IPS-NIHi11 (cell line): ENCODE measurements around the gene ALB.

Experiments
- DNase-seq: peaks from one replicate; pipeline ENCODE4 v3.0.0; 2012; ENCODE audit warnings: mixed read lengths, low spot score

Gene ALB

DNA sequence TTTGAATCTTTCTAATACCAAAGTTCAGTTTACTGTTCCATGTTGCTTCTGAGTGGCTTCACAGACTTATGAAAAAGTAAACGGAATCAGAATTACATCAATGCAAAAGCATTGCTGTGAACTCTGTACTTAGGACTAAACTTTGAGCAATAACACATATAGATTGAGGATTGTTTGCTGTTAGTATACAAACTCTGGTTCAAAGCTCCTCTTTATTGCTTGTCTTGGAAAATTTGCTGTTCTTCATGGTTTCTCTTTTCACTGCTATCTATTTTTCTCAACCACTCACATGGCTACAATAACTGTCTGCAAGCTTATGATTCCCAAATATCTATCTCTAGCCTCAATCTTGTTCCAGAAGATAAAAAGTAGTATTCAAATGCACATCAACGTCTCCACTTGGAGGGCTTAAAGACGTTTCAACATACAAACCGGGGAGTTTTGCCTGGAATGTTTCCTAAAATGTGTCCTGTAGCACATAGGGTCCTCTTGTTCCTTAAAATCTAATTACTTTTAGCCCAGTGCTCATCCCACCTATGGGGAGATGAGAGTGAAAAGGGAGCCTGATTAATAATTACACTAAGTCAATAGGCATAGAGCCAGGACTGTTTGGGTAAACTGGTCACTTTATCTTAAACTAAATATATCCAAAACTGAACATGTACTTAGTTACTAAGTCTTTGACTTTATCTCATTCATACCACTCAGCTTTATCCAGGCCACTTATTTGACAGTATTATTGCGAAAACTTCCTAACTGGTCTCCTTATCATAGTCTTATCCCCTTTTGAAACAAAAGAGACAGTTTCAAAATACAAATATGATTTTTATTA, 28.3 kb downstream of the ALB start:
- no peak for DNase-seq

DNA sequence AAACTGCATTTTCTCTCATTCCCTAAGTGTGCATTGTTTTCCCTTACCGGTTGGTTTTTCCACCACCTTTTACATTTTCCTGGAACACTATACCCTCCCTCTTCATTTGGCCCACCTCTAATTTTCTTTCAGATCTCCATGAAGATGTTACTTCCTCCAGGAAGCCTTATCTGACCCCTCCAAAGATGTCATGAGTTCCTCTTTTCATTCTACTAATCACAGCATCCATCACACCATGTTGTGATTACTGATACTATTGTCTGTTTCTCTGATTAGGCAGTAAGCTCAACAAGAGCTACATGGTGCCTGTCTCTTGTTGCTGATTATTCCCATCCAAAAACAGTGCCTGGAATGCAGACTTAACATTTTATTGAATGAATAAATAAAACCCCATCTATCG, 29.1 kb downstream of the ALB start:
- DNase-seq: no peak

DNA sequence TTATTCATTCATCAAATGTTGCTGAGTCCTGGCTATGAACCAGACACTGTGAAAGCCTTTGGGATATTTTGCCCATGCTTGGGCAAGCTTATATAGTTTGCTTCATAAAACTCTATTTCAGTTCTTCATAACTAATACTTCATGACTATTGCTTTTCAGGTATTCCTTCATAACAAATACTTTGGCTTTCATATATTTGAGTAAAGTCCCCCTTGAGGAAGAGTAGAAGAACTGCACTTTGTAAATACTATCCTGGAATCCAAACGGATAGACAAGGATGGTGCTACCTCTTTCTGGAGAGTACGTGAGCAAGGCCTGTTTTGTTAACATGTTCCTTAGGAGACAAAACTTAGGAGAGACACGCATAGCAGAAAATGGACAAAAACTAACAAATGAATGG, 30.2 kb downstream of the ALB start:
- DNase-seq: peak; percentile 48

DNA sequence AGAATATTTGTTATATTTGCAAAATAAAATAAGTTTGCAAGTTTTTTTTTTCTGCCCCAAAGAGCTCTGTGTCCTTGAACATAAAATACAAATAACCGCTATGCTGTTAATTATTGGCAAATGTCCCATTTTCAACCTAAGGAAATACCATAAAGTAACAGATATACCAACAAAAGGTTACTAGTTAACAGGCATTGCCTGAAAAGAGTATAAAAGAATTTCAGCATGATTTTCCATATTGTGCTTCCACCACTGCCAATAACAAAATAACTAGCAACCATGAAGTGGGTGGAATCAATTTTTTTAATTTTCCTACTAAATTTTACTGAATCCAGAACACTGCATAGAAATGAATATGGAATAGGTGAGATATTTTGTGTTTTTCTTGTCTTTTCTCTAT, 31.9 kb downstream of the ALB start, which contains the start of gene AFP:
Gene AFP, plus strand, starts transcription at position 238 of the 400 bp plus-strand sequence. Its CDS starts 42 bp downstream, at position 280.
- DNase-seq: no peak

DNA sequence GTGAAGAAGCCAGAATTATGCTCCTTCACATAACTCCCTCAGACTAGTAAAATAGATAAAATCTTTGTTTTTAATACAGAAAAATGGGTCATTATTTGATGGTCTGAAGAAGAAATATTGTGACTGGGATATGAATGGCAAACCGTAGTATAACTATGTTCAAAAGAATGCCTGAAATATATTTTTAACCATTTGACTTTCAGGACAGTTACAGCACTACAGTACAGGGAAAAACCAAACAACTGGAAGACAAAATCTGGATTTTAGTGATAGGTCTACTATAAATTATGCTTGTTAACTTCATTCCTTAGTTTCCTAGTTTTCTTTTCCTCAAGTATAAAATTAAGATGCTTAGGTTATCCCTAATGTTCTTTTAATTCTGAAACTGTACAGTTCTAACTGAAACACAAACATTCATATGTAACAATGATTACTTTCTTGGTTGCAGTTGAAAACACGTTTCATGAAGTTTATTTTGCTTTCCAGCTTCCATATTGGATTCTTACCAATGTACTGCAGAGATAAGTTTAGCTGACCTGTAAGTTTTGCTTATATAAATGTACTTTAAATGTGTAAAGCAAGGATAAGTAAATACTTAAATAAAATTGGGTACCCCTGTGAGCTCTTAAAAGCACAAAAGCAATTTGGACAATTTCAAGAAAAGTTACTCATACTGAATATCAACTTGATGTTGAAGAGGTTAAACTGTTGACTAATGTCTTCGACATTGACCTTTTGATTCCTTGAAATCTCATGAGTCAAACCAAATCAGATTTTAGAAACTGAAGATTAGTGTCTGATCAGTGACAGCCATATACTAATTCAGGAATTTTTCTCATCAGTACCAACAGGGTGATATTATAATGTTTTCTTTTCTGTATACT, 32.8 kb downstream of the ALB start:
- no peak for DNase-seq

DNA sequence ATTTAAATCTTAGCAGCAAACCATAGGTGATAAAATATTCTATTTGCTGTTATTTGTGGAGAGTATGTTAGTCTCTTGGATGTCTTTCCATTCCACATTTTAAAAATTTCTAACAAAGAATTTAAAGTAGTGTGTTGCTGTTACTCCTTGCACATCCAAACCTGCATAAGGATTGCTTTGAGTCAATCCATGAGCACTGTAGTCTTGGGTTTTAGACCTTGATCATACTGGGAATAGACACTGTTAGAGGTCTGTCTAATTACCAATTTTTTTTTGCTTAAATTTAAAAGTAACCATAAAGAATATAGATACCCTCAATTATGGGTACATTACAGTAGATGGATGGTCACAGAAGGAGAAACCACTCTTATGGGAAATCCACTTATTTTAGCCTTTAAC, 33.5 kb downstream of the ALB start:
- no peak for DNase-seq

DNA sequence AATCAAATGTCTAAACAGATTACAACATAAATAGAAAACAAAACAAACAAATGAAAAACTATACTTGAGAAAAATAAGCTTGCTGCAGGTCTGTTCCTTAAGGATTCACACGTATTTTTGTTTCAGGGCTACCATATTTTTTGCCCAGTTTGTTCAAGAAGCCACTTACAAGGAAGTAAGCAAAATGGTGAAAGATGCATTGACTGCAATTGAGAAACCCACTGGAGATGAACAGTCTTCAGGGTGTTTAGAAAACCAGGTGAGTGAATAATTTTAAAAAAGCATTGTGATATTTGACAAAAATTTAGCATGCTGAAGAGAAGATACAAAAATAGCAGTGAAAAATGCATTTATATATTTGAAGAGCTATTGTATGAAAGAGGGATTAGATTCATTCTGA, 34.0 kb downstream of the ALB start:
- DNase-seq: no peak

DNA sequence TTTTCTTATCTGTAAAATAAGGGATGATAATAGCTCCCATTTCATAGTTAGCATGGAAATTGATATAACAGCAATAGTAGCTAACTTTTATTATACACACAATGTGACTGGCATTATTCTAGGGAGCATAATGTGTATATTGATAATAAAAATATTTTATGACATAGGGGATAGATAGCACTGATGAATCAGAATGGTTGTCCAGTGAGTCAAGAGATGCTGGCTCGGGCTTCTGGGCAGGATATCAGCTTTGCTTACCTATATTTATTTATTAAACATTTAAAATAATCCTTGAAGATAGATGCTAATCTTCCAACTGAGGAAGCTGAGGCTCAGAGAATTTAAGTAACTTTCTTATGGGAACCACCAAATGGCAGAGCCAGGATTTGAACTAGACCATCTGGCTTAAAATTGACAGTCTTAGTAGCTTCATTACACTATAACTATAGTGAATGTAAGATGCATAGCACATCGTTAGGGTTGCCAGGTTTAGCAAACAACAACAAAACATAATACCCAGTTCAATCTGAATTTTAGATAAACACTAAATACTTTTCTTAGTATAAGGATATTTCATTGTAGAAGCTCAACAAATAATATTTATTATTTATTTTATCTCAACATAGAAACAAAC, 34.6 kb downstream of the ALB start:
- DNase-seq: no peak

DNA sequence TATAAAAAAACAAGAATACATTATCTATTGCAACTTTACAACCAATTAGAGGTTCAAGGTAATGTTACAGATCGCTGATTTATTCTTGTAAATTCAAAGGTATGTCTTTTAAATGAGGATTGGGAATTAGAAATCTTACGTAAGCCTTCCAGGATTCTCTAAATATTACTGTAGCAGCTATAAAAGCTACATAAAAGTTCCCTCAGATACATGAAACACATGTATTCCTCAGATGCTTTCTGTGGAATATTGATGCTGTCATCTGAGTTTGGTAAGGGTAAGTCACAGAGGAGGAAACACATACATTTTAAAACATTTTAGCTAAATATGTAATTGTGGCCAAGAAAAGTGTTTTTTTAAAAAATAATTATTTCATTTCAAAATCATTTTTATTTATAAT, 35.4 kb downstream of the ALB start:
- no peak for DNase-seq

DNA sequence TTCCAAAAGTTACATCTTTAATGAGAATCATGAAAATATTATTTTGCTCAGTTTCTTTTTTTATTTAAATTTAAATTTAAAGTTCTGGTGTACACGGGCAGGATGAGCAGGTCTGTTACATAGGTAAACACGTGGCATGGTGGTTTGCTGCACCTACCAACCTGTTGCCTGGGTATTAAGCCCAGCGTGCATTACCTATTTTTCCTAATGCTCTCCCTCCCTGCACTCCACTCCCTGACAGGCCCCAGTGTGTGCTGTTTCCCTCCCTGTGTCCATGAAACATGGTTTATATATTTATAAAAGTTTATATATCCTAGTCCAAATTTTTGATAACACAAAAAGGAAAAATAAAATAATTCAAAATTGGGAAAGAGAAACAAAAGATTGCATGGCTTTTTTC, 35.9 kb downstream of the ALB start:
- DNase-seq: no peak

DNA sequence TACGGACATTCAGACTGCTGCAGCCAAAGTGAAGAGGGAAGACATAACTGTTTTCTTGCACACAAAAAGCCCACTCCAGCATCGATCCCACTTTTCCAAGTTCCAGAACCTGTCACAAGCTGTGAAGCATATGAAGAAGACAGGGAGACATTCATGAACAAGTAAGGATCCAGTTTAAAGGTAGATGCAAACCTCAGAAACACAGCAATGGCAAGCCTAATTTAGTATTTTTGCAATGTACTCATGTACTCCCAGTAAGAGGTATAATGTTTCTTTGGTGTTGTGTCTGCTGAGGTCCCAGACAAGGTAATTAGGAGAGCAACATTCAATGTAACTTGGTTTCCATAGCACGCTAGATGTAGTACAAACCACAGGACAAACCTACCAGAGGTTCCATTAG, 36.6 kb downstream of the ALB start:
- no peak for DNase-seq

DNA sequence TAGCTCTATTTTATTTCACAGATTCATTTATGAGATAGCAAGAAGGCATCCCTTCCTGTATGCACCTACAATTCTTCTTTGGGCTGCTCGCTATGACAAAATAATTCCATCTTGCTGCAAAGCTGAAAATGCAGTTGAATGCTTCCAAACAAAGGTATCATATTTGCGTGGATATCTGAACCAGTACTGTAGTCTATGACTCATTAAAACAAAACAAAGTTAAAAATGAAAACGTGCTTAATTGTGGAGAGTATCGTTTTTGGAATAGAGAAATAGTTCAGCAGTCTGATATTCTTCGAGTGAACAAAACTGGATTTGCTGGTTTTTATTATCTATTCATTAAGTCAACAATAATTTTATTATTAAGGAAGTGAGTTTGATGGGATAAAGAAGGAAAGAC, 38.2 kb downstream of the ALB start:
- no peak for DNase-seq

DNA sequence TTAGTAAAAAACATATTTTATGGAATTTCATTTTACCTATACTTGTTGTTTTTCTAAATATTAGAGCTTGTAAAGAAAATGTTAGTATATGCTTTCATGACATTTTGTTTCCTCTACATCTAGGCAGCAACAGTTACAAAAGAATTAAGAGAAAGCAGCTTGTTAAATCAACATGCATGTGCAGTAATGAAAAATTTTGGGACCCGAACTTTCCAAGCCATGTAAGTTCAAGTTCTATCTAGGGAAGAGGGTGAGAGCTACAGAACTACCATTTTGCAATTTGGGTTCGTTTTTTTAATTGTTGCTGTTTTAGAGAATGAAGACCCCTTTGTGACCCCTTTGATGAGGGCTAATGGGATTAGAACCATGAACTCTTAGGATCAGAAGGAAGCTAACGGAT, 39.1 kb downstream of the ALB start:
- no peak for DNase-seq

DNA sequence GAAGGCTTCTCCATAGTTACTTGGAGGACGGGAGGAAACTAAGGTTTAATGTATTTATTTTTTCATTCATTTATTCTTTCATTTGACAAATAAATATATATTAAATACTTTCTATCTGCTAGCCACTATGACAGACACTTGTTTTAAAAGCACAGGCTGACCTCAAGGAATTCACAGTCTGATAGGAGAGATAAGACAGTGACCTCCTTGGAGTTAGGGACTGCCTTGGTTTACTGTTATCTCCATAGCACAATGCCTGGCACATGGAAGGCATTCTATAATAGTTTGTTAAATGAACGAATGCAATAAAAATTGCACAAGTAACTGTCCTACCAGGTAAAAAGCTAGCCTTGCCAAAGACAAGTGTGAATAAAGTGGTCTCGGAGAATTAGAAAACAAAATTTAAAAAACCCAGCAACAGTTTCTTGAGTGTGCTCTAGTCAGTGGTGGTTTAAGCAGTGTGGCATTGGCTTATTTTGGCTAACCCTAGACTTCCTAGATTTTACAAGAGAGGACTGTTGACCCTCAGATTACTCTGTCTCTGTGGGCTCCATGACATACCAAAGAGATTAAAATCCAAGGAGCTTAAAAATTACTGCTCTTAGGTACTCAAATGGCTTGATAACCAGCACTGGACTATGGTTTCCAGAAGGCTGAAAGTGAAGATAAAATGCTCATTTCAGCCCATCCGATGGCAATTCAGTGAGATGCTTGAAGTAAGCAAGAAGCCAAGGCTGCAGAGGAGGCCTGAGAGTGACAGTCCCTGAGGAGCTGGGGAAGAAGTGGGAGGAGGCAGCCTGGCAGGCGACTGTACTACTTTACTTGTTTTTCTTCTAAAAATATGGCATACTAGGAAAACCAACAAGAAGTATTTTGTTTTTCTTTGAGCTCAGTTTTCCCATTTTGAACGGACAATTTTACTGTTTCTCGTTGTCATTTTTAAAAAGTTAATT, 41.6 kb downstream of the ALB start:
- no peak for DNase-seq

DNA sequence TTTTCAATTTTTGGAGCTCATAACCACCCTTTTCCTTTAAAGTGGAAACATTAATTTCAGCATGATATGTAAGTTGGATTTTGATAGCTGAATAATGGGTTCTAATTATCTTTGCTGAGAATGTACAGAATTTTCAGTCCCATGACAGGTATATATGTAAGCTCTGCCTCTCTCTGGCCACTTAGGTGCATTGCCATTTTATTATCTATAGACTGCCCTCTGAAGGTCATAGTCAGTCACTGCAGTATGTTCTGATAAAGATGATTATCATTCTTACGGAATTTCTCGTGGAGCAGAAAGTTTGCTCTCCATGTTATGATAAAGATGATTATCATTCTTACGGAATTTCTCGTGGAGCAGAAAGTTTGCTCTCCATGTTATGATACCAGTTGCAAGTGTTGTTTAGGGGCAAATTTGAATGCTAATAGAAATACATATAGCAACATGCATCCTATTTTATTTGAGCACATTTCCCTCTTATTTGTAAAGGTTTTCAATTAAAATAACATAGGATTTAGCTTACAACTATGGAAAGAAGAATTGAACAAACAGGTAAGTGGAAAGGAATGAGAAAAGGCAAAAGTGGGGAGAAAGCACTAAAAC, 42.4 kb downstream of the ALB start:
- DNase-seq: peak; percentile 43

DNA sequence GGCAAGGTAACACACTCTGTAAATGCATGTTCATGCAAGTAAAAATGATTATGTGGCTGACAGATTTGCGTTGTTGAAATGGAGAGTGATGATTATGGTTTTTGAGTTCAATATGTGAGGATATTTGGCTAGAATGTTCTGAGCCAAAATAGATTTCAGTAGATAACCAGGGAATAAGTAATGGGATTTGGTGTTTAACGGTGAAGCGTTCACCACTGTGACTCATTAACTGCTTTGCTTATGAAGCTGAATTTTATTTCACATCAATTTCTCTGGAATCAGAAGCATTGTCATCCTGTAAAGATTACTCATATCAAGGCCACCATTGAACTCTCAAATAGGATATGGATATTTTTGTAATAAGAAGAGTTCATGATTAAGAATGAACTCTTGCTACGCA, 43.6 kb downstream of the ALB start:
- no peak for DNase-seq

DNA sequence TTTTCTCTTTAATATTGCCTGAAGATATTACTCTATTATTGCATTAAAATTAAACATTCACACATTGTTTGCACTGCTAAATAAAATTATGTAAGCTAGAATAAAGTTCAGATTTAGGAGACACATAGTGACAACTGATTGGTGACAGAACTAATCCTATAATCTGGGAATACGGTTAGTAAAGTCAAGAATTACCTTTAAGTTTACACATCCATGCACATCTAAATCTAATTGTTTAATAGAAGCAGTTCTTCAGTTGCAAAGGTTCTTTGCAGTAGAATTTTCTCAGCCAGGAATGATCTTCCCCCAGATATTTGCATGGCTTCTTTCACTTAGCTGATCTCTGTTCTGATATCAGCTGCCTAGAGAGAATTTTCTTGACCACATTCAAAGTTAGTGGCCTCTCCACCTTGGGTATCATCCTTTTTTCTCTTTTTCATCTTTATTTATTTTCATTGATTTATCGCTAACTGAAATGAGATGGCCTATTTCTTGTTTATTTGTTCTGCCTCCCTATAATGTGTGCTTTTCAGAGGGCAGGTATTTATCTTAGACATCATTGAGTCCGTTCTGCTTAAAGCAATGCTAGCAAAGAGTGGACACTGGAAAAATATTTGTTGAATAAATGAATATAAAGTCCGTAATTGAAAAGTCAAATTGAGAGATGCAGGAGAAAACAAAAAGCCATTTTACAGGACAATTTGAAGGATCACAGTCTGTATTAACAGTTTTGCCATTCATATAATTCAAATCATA, 44.5 kb downstream of the ALB start:
- no peak for DNase-seq

DNA sequence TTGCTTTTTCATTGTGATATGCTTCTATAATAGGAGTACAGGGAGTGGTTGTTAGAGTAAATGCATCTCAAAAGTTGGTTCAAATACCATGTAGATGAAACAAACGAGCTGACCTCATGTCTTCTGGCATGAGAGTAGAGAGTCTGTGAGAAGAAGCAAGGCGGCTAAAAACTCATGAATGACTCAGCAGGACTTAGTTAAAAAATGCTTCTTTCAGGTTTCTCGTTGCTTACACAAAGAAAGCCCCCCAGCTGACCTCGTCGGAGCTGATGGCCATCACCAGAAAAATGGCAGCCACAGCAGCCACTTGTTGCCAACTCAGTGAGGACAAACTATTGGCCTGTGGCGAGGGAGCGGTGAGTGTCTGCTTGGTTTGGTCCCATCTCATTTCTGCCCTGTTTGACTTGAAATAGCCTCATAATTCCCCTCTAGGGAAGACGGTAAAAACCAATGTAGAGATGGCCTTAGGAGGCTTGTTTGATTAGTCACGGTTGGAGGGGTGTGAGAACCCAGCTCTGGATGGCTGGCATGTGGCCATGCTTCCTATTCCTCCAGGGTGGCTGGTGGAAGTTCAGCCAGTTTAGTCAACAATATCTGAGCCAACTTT, 46.4 kb downstream of the ALB start:
- peak; percentile 33 for DNase-seq

DNA sequence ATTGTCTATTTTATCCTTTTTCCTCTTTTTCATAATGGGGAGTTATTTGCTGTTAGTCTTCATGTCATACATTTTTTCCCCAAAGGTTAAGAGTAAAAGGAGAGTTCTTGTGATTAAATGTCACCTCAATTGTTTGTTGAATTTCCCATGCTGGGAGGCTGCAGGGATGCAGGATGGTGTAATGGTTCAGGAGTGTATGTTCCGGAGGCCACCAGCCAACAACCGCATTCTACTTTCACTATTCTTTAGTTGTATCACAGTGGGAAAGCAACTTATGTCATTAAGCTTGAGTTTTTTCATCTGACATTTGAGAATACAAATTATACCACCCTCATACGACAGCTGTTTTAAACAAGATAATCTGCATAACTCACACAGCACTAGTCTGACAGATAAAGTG, 47.3 kb downstream of the ALB start:
- DNase-seq: peak; percentile 55
